HepG2 (cell line): Measurements from ENCODE around the gene CCS. TPM values are rescaled to one million over a fixed set of nuclear protein-coding genes. Genes with fewer than 3 reads are reported as not detected.

Experiments
- AHR ChIP-seq: IDR thresholded peaks from 2 replicates; pipeline ENCODE4 v1.6.1; 2018; ENCODE audit warnings: missing genetic modification reagents, missing compliant biosample characterization
- DNMT3B ChIP-seq: conservative IDR thresholded peaks from 2 replicates; pipeline ENCODE4 v1.6.1; 2016; ENCODE audit warnings: missing biosample characterization, control low read depth
- EED ChIP-seq: sonication (generic); formaldehyde crosslinking; IDR thresholded peaks from 2 replicates; pipeline ENCODE4 v1.5.0; 2020; ENCODE audit warnings: mild to moderate bottlenecking, missing genetic modification reagents
- FOXO1 ChIP-seq: sonication (generic); formaldehyde crosslinking; IDR thresholded peaks from 2 replicates; pipeline ENCODE4 v1.4.0; 2020; ENCODE audit warnings: missing genetic modification reagents
- KLF6 ChIP-seq: IDR thresholded peaks from 2 replicates; pipeline ENCODE4 v1.8.0; 2016; ENCODE audit warnings: missing biosample characterization, missing genetic modification reagents
- RFX5 ChIP-seq: IDR thresholded peaks from 2 replicates; pipeline ENCODE4 v1.6.1; 2011; ENCODE audit warnings: low read depth, low read length, improper control_type of control experiment
- SMARCC2 ChIP-seq: fragments of 450-650 bp; IDR thresholded peaks from 2 replicates; pipeline ENCODE4 v1.6.1; 2017; ENCODE audit warnings: antibody characterized with exemption, mild to moderate bottlenecking
- TBP ChIP-seq: sonication (generic); formaldehyde crosslinking; IDR thresholded peaks from 2 replicates; pipeline ENCODE4 v1.5.0; 2020; ENCODE audit warnings: missing genetic modification reagents
- ZC3H4 ChIP-seq: sonication (generic); formaldehyde crosslinking; IDR thresholded peaks from 2 replicates; pipeline ENCODE4 v1.4.0; 2020; ENCODE audit warnings: missing genetic modification reagents, borderline replicate concordance
- ZFP90 ChIP-seq: sonication (generic); formaldehyde crosslinking; IDR thresholded peaks from 2 replicates; pipeline ENCODE4 v1.8.0; 2022; ENCODE audit warnings: missing genetic modification reagents, mild to moderate bottlenecking, inconsistent platforms, borderline replicate concordance
- ZNF350 ChIP-seq: sonication (generic); formaldehyde crosslinking; IDR thresholded peaks from 2 replicates; pipeline ENCODE4 v1.4.0; 2020; ENCODE audit warnings: mild to moderate bottlenecking, low read depth, missing genetic modification reagents, borderline replicate concordance
- ZNF644 ChIP-seq: IDR thresholded peaks from 2 replicates; pipeline ENCODE4 v1.6.1; 2016; ENCODE audit warnings: low read depth
- ZNF709 ChIP-seq: sonication (generic); formaldehyde crosslinking; IDR thresholded peaks from 2 replicates; pipeline ENCODE4 v1.5.0; 2020; ENCODE audit warnings: mild to moderate bottlenecking, missing genetic modification reagents
- polyA plus RNA-seq, 8 experiments: library from polyadenylated mRNA; depleted of rRNA in 3 of 8; stranded (reverse) in 7 of 8; unstranded in 1 of 8; fragments of >200 nt; fragmentation: Illumina TruSeq in 4 of 8; extraction: Trizol in 4 of 8; gene quantifications; 2 replicates each; pipeline versions ENCODE4 v1.2.1 to v1.2.3, GENCODE V29; 2011 to 2016; ENCODE audit warnings: low read depth in 4 of 8, missing spikeins in 1 of 8, mixed read lengths in 1 of 8; ENCODE audit not compliant: insufficient read depth in 1 of 8
- total RNA-seq, 5 experiments: library from RNA; depleted of rRNA; stranded (reverse); fragments of >200 nt; fragmentation: Illumina TruSeq; extraction: Trizol; gene quantifications; 2 replicates each; pipeline ENCODE4 v1.2.3, GENCODE V29; 2016; ENCODE audit warnings: low read depth in 1 of 5
- TF ChIP-seq, protein P1 (sequence below): sonication (generic); formaldehyde crosslinking; IDR thresholded peaks from 2 replicates; pipeline ENCODE4 v1.8.1; 2023; ENCODE audit warnings: mild to moderate bottlenecking, missing genetic modification reagents, borderline replicate concordance
- TF ChIP-seq, protein P2 (sequence below): sonication (generic); formaldehyde crosslinking; IDR thresholded peaks from 2 replicates; pipeline ENCODE4 v1.4.0; 2020; ENCODE audit warnings: mild to moderate bottlenecking, missing genetic modification reagents
- TF ChIP-seq, protein P3 (sequence below): IDR thresholded peaks from 2 replicates; pipeline ENCODE4 v1.6.1; 2016
- TF ChIP-seq, protein P4 (sequence below): sonication (generic); formaldehyde crosslinking; IDR thresholded peaks from 2 replicates; pipeline ENCODE4 v1.5.0; 2020; ENCODE audit warnings: mild to moderate bottlenecking, missing genetic modification reagents, borderline replicate concordance

Gene CCS
- total and polyA plus RNA-seq, 2 of the 13 experiments (the other 11 are each of a cell fraction or from before 2014, with no cell fraction given): 25.4 to 44.6 TPM

DNA sequence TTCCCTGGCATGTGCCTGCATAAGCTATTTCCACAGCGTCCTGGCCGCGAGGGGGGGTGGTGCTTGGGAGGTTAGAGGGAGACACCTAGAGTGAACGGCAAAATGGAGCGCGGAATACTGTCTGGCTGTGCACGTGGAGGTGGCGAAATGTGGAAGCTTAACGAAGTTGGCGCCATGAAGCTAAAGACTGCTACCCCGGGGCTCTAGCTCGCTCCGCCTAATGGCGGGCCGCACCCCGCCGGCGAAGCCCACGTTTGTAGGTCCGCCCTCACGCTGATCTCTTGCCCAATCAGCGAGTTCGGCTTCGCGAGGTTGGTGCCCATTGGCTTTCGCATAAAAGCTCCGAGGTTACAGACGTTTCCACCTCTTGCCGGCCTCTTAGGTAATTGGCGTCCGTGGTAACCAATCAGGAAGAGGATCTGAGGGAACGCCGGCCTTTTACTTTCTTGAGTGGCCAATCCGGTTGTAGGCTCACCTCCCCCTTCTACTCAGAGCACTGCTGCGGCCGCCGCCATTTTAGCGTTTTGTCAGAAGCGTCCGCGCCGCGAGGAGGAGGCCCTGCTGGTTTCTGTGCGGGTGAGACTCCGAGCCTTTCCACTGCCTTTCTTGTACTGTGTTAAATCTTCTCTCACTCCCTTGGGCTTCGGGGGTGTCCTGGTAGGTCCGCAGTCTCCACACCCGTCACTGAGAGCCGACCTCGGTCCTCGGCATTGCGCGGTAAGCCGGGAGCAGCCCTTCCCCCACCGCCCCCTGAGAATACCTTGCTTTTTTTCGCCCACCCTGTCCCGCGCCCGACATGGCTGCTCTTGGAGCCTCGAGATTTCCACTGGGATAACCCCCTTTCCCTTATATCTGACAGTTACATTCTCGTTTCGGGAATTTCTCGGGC, 45.4 kb downstream of the CCS start, which contains the start of gene RBM4 (continued):
- TF ChIP-seq FOXO1 (no peak; the same call in 1 of the 2 replicates), ZNF709 (CRISPR knock-in tag) (0 out of 2 replicates have a peak, but pooled peaks have one; percentile 83), EED (CRISPR knock-in tag) (no peak), DNMT3B (CRISPR knock-in tag) (0 out of 2 replicates have a peak, but pooled peaks have one; percentile 23), KLF6 (CRISPR knock-in tag) (0 out of 2 replicates have a peak, but pooled peaks have one; percentile 63), ZC3H4 (CRISPR knock-in tag) (0 out of 2 replicates have a peak, but pooled peaks have one; percentile 11), SMARCC2 (no peak), ZNF350 (CRISPR knock-in tag) (no peak), RFX5 (no peak), AHR (CRISPR knock-in tag) (no peak), ZNF644 (CRISPR knock-in tag) (no peak), ZFP90 (CRISPR knock-in tag) (no peak; the same call in 1 of the 2 replicates), TBP (no peak)
- TF ChIP-seq, protein P1, sequence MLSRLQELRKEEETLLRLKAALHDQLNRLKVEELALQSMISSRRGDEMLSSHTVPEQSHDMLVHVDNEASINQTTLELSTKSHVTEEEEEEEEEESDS (CRISPR knock-in tag): no peak
- TF ChIP-seq, protein P2, sequence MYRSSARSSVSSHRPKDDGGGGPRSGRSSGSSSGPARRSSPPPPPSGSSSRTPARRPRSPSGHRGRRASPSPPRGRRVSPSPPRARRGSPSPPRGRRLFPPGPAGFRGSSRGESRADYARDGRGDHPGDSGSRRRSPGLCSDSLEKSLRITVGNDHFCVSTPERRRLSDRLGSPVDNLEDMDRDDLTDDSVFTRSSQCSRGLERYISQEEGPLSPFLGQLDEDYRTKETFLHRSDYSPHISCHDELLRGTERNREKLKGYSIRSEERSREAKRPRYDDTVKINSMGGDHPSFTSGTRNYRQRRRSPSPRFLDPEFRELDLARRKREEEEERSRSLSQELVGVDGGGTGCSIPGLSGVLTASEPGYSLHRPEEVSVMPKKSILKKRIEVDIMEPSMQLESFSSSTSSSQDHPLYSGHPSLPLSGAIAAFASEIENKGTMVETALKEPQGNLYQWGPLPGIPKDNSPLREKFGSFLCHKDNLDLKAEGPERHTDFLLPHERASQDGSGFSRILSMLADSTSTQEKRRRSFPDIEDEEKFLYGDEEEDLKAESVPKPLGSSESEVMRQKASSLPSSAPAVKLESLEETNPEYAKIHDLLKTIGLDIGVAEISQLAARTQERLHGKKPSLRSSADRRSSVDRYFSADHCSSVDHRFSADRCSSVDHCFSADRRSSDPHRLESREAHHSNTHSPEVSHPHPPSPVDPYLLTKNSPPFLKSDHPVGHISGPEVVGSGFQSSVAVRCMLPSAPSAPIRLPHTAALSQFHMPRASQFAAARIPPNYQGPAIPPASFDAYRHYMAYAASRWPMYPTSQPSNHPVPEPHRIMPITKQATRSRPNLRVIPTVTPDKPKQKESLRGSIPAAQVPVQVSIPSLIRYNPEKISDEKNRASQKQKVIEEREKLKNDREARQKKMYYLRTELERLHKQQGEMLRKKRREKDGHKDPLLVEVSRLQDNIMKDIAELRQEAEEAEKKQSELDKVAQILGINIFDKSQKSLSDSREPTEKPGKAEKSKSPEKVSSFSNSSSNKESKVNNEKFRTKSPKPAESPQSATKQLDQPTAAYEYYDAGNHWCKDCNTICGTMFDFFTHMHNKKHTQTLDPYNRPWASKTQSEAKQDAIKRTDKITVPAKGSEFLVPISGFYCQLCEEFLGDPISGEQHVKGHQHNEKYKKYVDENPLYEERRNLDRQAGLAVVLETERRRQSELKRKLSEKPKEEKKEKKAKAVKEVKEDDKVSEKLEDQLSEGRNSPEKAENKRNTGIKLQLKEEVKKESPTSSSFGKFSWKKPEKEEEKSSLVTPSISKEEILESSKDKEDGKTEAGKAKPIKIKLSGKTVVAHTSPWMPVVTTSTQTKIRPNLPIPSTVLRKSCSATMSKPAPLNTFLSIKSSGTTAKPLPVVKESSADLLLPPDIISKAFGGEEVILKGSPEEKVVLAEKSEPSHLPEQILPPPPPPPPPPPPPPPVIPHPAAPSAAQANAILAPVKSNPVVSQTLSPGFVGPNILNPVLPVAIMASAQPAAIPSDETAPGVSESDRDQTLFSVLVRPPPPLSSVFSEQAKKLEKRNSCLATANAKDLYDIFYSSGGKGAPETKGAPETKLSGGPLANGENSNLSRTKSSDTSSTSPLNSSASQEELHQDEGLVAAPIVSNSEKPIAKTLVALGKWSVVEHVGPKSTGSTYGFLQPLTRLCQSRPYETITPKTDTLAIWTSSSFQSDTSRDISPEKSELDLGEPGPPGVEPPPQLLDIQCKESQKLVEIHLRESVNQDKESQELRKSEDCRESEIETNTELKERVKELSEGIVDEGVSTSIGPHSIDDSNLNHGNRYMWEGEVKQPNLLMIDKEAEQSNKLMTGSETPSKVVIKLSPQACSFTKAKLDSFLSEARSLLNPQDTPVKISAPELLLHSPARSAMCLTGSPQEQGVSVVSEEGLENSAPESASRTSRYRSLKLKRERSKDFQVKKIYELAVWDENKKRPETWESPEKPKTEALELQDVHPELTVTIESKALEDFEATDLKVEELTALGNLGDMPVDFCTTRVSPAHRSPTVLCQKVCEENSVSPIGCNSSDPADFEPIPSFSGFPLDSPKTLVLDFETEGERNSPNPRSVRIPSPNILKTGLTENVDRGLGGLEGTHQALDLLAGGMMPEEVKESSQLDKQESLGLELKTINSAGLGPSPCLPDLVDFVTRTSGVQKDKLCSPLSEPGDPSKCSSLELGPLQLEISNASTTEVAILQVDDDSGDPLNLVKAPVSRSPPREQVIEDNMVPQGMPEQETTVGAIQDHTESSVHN (CRISPR knock-in tag): peak; percentile 66; the same call in 1 of the 2 replicates
- TF ChIP-seq, protein P3, sequence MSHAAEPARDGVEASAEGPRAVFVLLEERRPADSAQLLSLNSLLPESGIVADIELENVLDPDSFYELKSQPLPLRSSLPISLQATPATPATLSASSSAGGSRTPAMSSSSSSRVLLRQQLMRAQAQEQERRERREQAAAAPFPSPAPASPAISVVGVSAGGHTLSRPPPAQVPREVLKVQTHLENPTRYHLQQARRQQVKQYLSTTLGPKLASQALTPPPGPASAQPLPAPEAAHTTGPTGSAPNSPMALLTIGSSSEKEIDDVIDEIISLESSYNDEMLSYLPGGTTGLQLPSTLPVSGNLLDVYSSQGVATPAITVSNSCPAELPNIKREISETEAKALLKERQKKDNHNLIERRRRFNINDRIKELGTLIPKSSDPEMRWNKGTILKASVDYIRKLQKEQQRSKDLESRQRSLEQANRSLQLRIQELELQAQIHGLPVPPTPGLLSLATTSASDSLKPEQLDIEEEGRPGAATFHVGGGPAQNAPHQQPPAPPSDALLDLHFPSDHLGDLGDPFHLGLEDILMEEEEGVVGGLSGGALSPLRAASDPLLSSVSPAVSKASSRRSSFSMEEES: peak; percentile 21; the same call in 1 of the 2 replicates
- TF ChIP-seq, protein P4, sequence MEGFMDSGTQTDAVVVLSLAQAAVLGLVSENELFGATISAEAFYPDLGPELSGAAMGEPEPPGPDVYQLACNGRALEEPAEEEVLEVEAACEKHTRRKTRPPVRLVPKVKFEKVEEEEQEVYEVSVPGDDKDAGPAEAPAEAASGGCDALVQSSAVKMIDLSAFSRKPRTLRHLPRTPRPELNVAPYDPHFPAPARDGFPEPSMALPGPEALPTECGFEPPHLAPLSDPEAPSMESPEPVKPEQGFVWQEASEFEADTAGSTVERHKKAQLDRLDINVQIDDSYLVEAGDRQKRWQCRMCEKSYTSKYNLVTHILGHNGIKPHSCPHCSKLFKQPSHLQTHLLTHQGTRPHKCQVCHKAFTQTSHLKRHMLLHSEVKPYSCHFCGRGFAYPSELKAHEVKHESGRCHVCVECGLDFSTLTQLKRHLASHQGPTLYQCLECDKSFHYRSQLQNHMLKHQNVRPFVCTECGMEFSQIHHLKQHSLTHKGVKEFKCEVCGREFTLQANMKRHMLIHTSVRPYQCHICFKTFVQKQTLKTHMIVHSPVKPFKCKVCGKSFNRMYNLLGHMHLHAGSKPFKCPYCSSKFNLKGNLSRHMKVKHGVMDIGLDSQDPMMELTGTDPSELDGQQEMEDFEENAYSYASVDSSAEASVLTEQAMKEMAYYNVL (CRISPR knock-in tag): peak; percentile 29; the same call in 1 of the 2 replicates
